Upper lobe of right lung (tissue), 1 donor: ENCODE data around the gene SPACA1. TPM values are rescaled to one million over a fixed set of nuclear protein-coding genes. Genes with fewer than 3 reads are reported as not detected.
A peak's percentile ranks its signal among the peaks of the same experiment; 100 is the strongest.

ENCODE experiments used
- ATAC-seq: fragments of 200-7000 bp; cut with Tn5 transposase; one replicate; pipeline ENCODE4 v1.9.1; 2020; ENCODE audit warnings: mild to moderate bottlenecking, moderate library complexity
- DNase-seq: peaks from one replicate; pipeline ENCODE4 v3.0.0-alpha.2; 2020
- H3K27ac ChIP-seq: fragments of 200-600 bp; one replicate; pipeline ENCODE4 v1.8.0; 2022
- H3K27me3 ChIP-seq: fragments of 200-600 bp; one replicate; pipeline ENCODE4 v1.8.0; 2022; ENCODE audit warnings: mild to moderate bottlenecking
- H3K36me3 ChIP-seq: fragments of 200-600 bp; one replicate; pipeline ENCODE4 v1.8.0; 2022
- H3K4me1 ChIP-seq: fragments of 200-600 bp; one replicate; pipeline ENCODE4 v1.8.0; 2022
- H3K4me3 ChIP-seq: fragments of 200-600 bp; one replicate; pipeline ENCODE4 v1.8.0; 2022; ENCODE audit warnings: mild to moderate bottlenecking
- H3K9me3 ChIP-seq: fragments of 200-600 bp; one replicate; pipeline ENCODE4 v1.8.0; 2022
- CTCF ChIP-seq: fragments of 200-600 bp; IDR thresholded peaks from one replicate; pipeline ENCODE4 v1.8.0; 2022; ENCODE audit warnings: antibody characterized with exemption
- intact Hi-C: fragments of 100-400 bp; cut with DNase I; formaldehyde crosslinking; loops from one replicate; pipeline ENCODE4 v1.11.0; 2022
- total RNA-seq: library from RNA; stranded (reverse); fragmentation: NEBNext Ultra II Directional; extraction: Animal tissue kit (Norgen Biotek cat#: 25700); gene quantifications from one replicate; pipeline ENCODE4 v1.2.1, GENCODE V29; 2021
- donor health status: DM: no; HTN: yes; CAD: no; lungs with severe emphysema.

The SPACA1 gene
- total RNA-seq, 1 donor from 2014 or later, result not detected

- TF ChIP-seq CTCF, result no peak
- Histone ChIP-seq H3K36me3 (no peaks in the 10 kb centered on the region), H3K4me1 (no peaks in the 10 kb centered on the region), H3K4me3 (no peak overlapping the region), H3K27me3 (no peaks in the 10 kb centered on the region), H3K27ac (no peak overlapping the region), H3K9me3 (no peaks in the 10 kb centered on the region)
- DNase-seq, result no peak
- ATAC-seq, result no peak
- intact Hi-C loops, result no loop called here
Measured at GRCh38 chr6:88062376-88062775, 14.7 kb downstream of the SPACA1 start.

DNA sequence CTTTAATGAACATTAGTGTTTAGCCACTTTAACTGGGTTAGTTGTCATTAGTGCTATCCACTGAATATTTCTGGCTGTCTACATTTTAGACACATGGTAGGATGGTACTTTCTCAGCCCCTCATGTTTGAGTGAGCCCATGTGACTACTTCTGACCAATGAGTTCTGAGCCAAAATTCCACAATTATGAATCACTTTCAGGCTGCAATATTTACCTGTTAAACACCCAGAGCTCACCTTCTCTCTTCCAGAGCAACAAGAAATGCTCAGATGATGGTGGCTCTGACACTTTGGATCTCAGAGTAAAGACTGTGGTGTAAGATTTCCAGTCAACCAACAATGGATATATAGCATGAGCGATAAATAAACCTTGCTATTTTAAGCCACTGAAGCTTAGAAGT is 24.8 kb downstream of the SPACA1 start:
- Histone ChIP-seq H3K27ac (no peak overlapping the region), H3K4me1 (no peaks in the 10 kb centered on the region), H3K9me3 (no peaks in the 10 kb centered on the region), H3K4me3 (no peak overlapping the region), H3K27me3 (no peaks in the 10 kb centered on the region), H3K36me3 (no peaks in the 10 kb centered on the region)
- TF ChIP-seq CTCF, result no peak
- no peak for DNase-seq
- peak; percentile 75 for ATAC-seq
- intact Hi-C loops, result no loop called here

DNA sequence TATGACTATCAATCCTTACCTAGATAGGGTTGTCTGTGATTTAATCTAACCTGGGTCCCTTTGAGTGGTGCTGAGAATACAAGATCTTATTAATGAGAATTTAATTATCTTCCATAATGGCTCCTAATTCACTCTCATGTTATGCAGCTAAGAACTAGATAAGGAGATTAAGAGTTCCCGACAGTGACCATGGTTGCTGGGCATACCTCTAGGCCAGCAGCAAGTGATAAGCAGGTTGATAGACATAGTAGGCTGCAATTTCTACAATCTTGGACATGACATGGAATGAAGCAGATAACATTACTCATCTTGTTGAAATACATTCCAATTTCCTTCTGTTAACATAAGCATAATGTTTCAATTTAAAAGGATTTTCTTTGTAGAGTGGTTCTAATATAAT is 27.1 kb downstream of the SPACA1 start:
- intact Hi-C loops, result no loop called here
- DNase-seq, result no peak
- no peak for TF ChIP-seq CTCF
- no peak for ATAC-seq
- no peaks in the 10 kb centered on the region for H3K27me3 ChIP-seq
- no peaks in the 10 kb centered on the region for H3K36me3 ChIP-seq
- H3K27ac ChIP-seq, result no peak overlapping the region
- H3K9me3 ChIP-seq, result no peaks in the 10 kb centered on the region
- H3K4me1 ChIP-seq, result no peaks in the 10 kb centered on the region
- H3K4me3 ChIP-seq, result no peak overlapping the region

- no peaks in the 10 kb centered on the region for H3K4me1 ChIP-seq
- H3K27me3 ChIP-seq, result no peaks in the 10 kb centered on the region
- TF ChIP-seq CTCF, result no peak
- ATAC-seq (no peak), DNase-seq (no peak)
- H3K9me3 ChIP-seq, result no peaks in the 10 kb centered on the region
- H3K27ac ChIP-seq, result no peak overlapping the region
- H3K4me3 ChIP-seq, result no peak overlapping the region
- H3K36me3 ChIP-seq, result no peaks in the 10 kb centered on the region
- intact Hi-C loops, result no loop called here
Measured at GRCh38 chr6:88077305-88077704, 29.7 kb downstream of the SPACA1 start.

GRCh38 chr6:88086792-88087191 is 39.2 kb downstream of the SPACA1 start:
- H3K4me3 ChIP-seq, result no peak overlapping the region
- intact Hi-C loops, result no loop called here
- no peak for ATAC-seq

More at GRCh38 chr6:88086792-88087191, 39.2 kb downstream of the SPACA1 start:
- Histone ChIP-seq H3K4me1 (no peaks in the 10 kb centered on the region), H3K9me3 (no peaks in the 10 kb centered on the region), H3K36me3 (no peaks in the 10 kb centered on the region), H3K27ac (no peak overlapping the region), H3K27me3 (no peaks in the 10 kb centered on the region)
- DNase-seq, result no peak
- TF ChIP-seq CTCF, result no peak
